ENCODE data around the gene NTM. TPM values are rescaled to one million over a fixed set of nuclear protein-coding genes. Genes with fewer than 3 reads are reported as not detected.
A peak's percentile ranks its signal among the peaks of the same experiment; 100 is the strongest.

The NTM gene
- total RNA-seq, 1 donor from 2014 or later: 92.1 TPM

DNA sequence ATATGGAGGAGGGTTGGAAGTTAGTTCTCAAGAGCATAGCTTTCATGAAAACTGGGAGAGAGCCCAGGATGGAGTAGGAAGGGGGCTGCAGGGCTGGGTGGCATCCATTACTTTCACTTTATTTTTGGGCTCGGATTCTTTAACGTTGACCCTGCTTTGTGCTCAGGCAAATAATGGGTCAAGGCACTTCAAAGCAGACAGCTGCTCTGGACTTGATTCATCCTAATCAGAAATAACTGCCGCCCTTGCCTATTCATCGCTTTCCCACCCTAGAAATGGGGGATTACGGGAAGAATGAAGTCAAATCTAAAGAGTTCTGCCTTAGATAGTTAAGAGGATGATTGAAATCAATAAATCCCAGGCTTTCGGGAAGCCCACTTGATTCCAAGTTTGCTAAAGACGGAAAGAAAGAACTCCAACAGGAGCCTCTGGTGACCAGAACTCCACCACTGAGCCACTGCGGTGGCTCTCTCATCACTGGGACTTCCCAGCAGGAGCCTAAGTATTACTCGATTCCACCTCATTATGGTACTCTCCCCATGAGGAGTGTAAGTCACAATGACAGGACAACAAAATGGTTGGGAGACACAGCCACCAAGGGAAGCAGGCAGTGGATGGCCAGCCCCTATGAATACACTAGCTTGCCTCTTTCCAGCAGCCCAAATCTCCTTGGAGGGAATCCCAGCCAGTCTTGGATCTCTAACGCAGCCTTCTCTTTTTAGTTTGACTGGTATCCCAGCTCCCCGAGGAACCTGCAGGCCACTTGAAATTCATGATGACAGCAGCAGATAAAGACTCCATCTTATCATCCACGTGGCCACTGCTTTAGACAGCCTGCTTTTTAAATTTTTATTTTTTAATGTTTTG, 815.5 kb downstream of the NTM start:
- peaks cover 7% of the 10 kb centered on the region for H3K4me1 Mint-ChIP-seq (ENCODE audit: low read depth)
- no peaks in the 10 kb centered on the region for H3K36me3 Mint-ChIP-seq (ENCODE audit: low read depth)
- DNase-seq (ENCODE audit: low spot score): no peak
- no peaks in the 10 kb centered on the region for H3K27me3 Mint-ChIP-seq (ENCODE audit: low read depth)
- no peaks in the 10 kb centered on the region for H3K9me3 Mint-ChIP-seq (ENCODE audit: low read depth)
- no peak overlapping the region for H3K27ac Mint-ChIP-seq (ENCODE audit: unreplicated experiment)
- H3K4me3 Mint-ChIP-seq (ENCODE audit: unreplicated experiment): no peak overlapping the region
- TF ChIP-seq, protein P1, sequence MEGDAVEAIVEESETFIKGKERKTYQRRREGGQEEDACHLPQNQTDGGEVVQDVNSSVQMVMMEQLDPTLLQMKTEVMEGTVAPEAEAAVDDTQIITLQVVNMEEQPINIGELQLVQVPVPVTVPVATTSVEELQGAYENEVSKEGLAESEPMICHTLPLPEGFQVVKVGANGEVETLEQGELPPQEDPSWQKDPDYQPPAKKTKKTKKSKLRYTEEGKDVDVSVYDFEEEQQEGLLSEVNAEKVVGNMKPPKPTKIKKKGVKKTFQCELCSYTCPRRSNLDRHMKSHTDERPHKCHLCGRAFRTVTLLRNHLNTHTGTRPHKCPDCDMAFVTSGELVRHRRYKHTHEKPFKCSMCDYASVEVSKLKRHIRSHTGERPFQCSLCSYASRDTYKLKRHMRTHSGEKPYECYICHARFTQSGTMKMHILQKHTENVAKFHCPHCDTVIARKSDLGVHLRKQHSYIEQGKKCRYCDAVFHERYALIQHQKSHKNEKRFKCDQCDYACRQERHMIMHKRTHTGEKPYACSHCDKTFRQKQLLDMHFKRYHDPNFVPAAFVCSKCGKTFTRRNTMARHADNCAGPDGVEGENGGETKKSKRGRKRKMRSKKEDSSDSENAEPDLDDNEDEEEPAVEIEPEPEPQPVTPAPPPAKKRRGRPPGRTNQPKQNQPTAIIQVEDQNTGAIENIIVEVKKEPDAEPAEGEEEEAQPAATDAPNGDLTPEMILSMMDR (IDR thresholded peaks at IDR 0.05): no peak

DNA sequence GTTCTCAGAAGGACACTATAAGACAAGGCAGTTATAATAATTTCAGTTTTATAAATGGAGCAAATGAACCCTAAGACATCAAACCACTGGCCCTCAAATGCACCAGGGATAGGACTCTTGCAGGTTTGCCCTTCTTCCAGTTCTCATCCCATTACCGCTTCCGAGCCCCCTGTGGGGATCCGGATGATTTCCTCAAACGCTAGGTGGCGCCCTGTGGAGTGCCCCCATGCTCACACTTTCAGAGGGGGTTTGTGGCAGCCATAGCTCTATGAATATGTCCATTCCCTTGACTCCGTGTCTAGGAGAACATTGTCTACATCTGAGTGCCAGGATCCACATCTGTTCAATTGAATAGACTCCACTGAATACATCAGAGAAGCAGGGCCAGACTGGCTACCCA, 816.3 kb downstream of the NTM start:
- H3K27me3 Mint-ChIP-seq (ENCODE audit: low read depth): no peaks in the 10 kb centered on the region
- H3K27ac Mint-ChIP-seq (ENCODE audit: unreplicated experiment): no peak overlapping the region
- H3K4me3 Mint-ChIP-seq (ENCODE audit: unreplicated experiment): no peak overlapping the region
- peaks cover 7% of the 10 kb centered on the region for H3K4me1 Mint-ChIP-seq (ENCODE audit: low read depth)
- DNase-seq (ENCODE audit: low spot score): no peak
- TF ChIP-seq, protein P1 (IDR thresholded peaks at IDR 0.05): peak; percentile 59
- H3K9me3 Mint-ChIP-seq (ENCODE audit: low read depth): no peaks in the 10 kb centered on the region
- no peaks in the 10 kb centered on the region for H3K36me3 Mint-ChIP-seq (ENCODE audit: low read depth)

DNA sequence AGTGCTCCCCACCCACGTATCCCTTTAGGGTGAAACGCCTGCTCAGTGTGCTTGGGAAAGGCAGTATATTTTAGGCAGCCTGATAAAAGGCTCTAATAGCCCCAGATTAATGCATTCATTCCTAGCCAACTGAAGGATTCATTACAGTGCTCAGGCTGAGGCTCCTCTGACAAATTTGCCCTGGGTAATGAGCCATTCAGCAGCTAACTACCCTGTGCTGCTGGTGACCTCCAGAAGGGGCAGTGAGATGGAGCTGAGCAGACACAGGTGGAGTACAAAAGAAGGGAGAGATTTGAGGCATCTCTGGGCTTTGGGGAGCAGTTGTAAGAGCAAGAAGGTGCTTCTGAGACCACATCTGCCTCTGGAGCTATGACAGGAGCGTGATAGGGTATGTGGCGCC, 817.0 kb downstream of the NTM start:
- Mint-ChIP-seq H3K4me1 (ENCODE audit: low read depth) (peaks cover 7% of the 10 kb centered on the region), H3K4me3 (ENCODE audit: unreplicated experiment) (no peak overlapping the region), H3K27ac (ENCODE audit: unreplicated experiment) (no peak overlapping the region), H3K9me3 (ENCODE audit: low read depth) (peaks cover 3% of the 10 kb centered on the region), H3K36me3 (ENCODE audit: low read depth) (no peaks in the 10 kb centered on the region), H3K27me3 (ENCODE audit: low read depth) (no peaks in the 10 kb centered on the region)
- TF ChIP-seq, protein P1 (IDR thresholded peaks at IDR 0.05): no peak
- no peak for DNase-seq (ENCODE audit: low spot score)

DNA sequence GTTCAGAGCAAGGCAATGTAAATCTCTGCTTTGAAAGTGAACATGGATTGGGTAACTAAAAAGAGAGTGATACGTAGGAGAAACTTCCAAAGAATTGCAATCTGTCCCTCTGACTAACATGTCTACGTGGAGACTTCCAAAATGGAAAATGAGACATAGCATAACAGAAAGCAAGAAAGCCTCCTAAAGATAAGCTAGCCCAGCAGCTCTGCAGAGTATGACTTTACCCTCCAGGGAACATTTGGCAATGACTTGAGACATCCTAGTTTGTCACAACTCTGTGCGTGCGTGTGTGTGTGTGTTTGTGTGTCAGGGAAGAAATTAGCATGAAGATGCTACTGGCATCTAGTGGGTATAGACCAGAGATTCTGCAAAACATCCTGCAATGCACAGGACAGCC, 817.4 kb downstream of the NTM start:
- no peak for DNase-seq (ENCODE audit: low spot score)

DNA sequence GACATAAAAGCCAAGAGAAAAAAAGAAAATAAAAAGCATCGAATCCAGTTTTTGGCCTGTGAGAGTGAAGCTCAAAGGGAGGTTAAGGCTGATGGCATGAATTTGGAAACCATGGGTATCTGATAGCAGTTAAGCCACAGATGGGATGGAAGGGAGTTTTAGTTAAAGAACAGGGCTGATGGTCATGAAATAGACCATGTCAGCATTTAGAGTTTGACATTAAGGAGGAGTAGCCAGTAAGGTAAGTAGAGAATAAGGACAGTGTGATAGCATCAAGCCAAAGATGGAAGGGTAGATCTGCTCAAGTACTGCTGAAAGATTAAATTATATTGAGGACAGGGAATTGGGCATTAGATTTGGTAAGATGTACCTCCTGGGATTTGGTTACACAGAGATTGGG, 826.5 kb downstream of the NTM start:
- Mint-ChIP-seq H3K27ac (ENCODE audit: unreplicated experiment) (no peak overlapping the region), H3K27me3 (ENCODE audit: low read depth) (no peaks in the 10 kb centered on the region), H3K4me1 (ENCODE audit: low read depth) (peaks cover 3% of the 10 kb centered on the region), H3K36me3 (ENCODE audit: low read depth) (no peaks in the 10 kb centered on the region), H3K4me3 (ENCODE audit: unreplicated experiment) (no peak overlapping the region), H3K9me3 (ENCODE audit: low read depth) (peaks cover 28% of the 10 kb centered on the region)
- DNase-seq (ENCODE audit: low spot score): no peak
- TF ChIP-seq, protein P1 (IDR thresholded peaks at IDR 0.05): no peak

More for the DNA sequence above, 817.4 kb downstream of the NTM start:
- H3K27ac Mint-ChIP-seq (ENCODE audit: unreplicated experiment): no peak overlapping the region
- no peak overlapping the region for H3K4me3 Mint-ChIP-seq (ENCODE audit: unreplicated experiment)
- H3K9me3 Mint-ChIP-seq (ENCODE audit: low read depth): peaks cover 7% of the 10 kb centered on the region
- H3K36me3 Mint-ChIP-seq (ENCODE audit: low read depth): no peaks in the 10 kb centered on the region
- no peaks in the 10 kb centered on the region for H3K27me3 Mint-ChIP-seq (ENCODE audit: low read depth)
- TF ChIP-seq, protein P1 (IDR thresholded peaks at IDR 0.05): no peak
- H3K4me1 Mint-ChIP-seq (ENCODE audit: low read depth): peaks cover 7% of the 10 kb centered on the region
